Endothelial cell of umbilical vein (primary cell): ENCODE measurements around the gene SART1.
A peak's percentile ranks its signal among the peaks of the same experiment; 100 is the strongest.

ENCODE experiments used
- EZH2 ChIP-seq: IDR thresholded peaks from 2 replicates; pipeline ENCODE4 v1.6.1; 2012; ENCODE audit warnings: borderline replicate concordance, low read depth, mild to moderate bottlenecking, moderate library complexity, low read length, inconsistent platforms; ENCODE audit not compliant: severe bottlenecking
- POLR2A ChIP-seq: IDR thresholded peaks from 2 replicates; pipeline ENCODE4 v1.6.1; 2012; ENCODE audit warnings: low read depth, mild to moderate bottlenecking, control low read depth, low read length
- TF ChIP-seq, protein P1 (sequence below), 2 donors: IDR thresholded peaks; 1 replicate in 1 of 2; 2 replicates in 1 of 2; pipeline ENCODE4 v1.5.1; 2011; ENCODE audit warnings: low read length in 2 of 2, mild to moderate bottlenecking in 2 of 2, moderate library complexity in 2 of 2, control low read depth in 1 of 2, inconsistent platforms in 1 of 2, low read depth in 1 of 2; ENCODE audit not compliant: insufficient read depth in 1 of 2; ENCODE audit errors: extremely low read depth in 1 of 2
- TF ChIP-seq, protein P2 (sequence below): IDR thresholded peaks from 2 replicates; pipeline ENCODE4 v1.6.1; 2011; ENCODE audit not compliant: insufficient read depth, insufficient read length

DNA sequence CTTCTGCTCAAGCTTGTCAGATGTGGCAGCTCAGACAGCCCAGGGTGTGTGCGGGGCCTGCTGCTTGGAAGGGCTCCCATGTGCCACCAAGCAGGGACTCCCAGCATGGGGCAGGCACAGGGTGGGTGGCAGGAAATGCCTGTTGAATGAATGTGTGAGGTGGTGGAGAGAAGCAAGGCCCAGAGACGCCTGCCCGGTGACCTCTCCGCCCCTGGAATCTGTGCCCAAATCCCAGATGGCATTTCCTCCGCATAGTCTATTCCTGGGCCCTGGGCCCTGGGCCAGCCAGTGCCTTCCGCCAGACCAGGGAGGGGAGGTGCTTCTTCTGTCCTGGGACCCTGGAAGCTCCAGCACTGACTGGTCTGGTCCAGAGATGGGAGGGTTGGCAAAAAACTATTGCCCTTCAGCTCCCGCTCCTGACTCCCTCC is 53.9 kb downstream of the SART1 start:
- TF ChIP-seq, protein P1, sequence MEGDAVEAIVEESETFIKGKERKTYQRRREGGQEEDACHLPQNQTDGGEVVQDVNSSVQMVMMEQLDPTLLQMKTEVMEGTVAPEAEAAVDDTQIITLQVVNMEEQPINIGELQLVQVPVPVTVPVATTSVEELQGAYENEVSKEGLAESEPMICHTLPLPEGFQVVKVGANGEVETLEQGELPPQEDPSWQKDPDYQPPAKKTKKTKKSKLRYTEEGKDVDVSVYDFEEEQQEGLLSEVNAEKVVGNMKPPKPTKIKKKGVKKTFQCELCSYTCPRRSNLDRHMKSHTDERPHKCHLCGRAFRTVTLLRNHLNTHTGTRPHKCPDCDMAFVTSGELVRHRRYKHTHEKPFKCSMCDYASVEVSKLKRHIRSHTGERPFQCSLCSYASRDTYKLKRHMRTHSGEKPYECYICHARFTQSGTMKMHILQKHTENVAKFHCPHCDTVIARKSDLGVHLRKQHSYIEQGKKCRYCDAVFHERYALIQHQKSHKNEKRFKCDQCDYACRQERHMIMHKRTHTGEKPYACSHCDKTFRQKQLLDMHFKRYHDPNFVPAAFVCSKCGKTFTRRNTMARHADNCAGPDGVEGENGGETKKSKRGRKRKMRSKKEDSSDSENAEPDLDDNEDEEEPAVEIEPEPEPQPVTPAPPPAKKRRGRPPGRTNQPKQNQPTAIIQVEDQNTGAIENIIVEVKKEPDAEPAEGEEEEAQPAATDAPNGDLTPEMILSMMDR (IDR thresholded peaks at IDR 0.05; ENCODE audit: extremely low read depth in 1 of 2, insufficient read depth in 1 of 2, low read depth in 1 of 2, low read length in 2 of 2) = no peak
- TF ChIP-seq POLR2A = peak; percentile 73
- no peak for TF ChIP-seq EZH2
- TF ChIP-seq, protein P2, sequence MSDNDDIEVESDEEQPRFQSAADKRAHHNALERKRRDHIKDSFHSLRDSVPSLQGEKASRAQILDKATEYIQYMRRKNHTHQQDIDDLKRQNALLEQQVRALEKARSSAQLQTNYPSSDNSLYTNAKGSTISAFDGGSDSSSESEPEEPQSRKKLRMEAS = peak; percentile 50
